Activated T-helper 9 cell treated with anti-CD3 and anti-CD28 coated beads, Interleukin-2, amount 50 U/mL, for 16 hours (primary cell): ENCODE data around the gene SUSD5.
"Not testable (repeated sequence)": the region's sequence is repeated elsewhere in the genome, so short reads cannot be mapped to it uniquely, and the experiment has no call there.

Source experiments
- DNase-seq: peaks from one replicate; pipeline ENCODE4 v3.0.0-alpha.2; 2020; ENCODE audit warnings: low read depth

SUSD5 gene

GRCh38 chr3:33152363-33153360 is 65.9 kb downstream of the SUSD5 start:
- DNase-seq, result no peak

- no peak for DNase-seq
Measured at GRCh38 chr3:33149342-33149741, 69.3 kb downstream of the SUSD5 start.

DNA sequence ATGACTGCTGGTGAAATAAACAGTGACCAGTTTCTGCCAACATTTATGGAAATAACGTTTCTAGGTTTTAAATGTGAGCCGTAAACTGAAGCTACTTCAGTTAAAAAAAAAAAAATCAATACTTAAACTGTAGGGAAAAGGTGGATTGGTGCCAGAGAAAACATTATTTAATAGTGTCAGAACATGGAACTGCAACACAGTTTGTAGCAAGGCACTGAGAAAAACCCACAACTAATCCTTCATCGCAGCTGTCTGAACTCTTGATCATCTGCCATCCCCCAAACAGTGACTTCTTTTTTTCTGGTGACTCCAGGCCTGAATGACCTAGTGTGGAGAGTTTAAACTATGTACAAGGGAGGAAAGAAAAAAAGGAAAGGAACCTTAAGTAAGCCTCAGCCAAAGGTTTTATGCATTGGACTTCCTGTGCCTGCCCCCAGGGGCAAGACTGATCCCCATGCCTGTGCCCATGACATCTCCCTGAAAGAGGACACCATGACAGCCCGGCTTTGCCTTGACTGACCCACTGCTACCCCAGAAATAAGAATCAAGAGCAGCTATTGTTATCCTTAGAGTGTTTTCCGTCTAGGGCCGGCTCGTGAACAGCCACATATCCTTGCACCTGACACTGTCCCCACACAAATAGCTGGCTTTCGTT is 71.7 kb downstream of the SUSD5 start:
- DNase-seq, result no peak

DNA sequence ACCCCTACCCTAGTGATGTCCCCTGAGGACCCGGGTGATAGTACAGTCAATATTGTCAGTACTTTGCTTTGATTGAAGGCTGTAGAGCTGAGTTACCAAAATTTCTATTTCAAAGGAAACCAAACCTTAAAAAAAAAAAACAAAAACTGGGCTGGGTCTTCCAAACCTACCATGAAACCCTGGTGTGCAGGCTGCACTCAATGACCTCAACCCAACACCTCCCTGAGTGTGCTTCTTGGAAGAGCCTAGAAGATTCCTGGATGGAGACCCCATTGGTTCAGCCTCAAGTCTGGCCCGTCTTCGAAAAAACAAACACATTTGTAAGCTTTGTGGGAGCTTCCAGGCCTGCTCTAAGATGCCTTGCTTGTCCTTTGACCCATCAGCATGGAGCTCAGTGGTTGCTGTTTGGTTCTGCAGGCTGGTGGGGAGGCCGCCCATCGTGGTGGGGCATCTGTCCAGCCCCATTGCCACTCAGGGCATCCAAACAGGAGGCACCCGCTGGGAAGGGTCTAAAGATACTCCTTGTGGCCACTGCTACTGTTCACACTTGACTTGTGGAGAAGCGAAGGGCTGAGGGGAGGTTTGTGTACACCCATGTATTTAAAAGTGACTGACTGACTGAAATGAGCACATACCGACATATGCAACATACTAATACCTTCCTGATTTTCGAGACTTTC is 72.6 kb downstream of the SUSD5 start:
- DNase-seq, result no peak

DNA sequence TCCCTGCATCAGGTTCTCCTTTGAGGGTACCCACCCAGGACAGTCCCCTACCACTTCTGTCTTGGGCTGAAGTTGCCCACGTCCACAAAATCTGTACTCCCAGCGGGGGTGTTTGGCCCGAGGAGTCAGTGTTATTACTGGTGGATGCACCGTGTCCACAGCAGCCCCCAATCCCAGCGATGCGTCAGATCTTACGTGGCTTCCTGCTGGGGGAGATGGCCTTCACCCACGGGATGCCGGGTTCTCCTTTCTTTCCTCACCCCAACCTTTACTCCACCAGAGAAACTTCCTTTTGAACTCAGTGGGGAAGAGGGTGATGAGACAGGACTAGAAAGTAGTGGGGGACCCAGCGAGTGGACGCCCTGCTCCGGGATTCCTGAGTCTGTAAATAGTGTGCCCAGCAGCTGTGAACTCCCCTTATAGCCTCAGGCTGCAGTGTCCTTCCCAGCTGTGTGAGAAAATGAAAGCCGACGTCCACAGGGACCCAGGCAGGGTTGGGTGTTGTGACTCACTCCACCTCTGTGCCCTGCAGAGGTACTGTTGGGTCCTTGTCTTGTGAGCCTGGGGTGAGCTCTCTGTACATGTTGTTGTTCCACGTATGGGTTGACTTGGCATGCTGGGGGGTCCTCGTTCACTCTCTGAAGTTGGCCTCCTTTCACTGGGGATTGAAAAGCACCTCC is 73.2 kb downstream of the SUSD5 start:
- no peak for DNase-seq

- DNase-seq, result no peak
Measured at GRCh38 chr3:33144433-33144832, 74.2 kb downstream of the SUSD5 start.

DNA sequence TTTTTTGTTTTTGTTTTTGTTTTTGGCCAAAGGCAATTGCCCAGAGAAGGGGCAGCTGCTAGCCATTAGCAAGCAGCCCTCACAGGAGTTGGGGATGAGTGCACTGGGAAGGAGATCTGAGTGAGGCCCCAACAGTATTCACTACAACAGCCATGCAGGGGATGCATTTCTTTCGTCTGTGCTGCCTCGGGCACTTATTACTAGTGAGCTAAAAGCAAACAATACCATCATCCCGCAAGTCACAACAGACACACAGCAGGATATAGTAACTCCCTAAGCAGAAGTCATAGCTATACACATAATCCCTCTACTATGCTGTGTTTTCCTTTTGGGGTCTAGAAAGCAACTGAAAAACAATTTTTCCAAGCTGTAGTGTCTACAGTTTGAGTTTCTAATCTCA is 77.6 kb downstream of the SUSD5 start:
- DNase-seq, result no peak

DNA sequence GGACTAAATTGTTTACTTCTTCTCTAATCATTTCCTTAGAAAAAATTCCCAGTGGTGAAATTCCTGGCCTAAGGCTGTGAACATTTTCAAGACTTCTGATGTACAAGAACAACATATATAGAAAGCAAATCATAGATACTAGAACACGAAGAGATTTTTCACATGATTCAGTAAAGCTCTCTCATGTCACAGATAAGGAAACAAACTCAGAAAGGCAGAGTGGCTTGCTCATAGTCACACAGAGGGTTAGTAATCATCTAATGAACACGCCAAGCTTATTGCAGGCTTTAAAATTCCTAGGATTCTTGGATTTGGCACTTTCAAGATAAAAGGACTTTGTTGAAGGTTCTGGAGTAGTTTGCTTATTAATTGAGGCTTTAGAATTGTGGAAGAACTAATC is 78.6 kb downstream of the SUSD5 start:
- DNase-seq, result no peak

DNA sequence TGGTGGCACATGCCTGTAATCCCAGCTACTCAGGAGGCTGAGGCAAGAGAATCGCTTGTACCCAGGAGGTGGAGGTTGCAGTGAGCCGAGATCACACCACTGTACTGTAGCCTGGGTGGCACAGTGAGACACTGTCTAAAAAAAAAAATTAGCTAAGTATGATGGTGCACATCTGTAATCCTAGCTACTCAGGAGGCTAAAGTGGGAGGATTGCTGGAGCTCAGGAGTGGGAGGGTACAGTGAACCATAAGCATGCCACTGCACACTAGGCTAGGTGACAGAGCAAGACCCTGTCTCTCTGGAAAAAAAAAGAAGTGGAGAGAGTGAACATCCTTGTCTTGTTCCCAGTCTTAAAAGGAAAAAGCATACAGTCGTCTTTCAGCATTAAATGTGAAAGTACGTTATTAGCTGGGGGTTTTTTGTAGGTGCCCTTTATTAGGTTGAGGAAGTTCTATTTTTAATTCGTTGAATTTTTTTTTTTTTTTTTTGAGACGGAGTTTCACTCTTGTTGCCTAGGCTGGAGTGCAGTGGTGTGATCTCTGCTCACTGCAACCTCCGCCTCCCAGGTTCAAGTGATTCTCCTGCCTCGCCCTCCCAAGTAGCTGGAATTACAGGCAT is 79.5 kb downstream of the SUSD5 start:
- DNase-seq, result not testable (repeated sequence)

- DNase-seq, result no peak
Measured at GRCh38 chr3:33137691-33138090, 80.9 kb downstream of the SUSD5 start.

- DNase-seq, result no peak
Measured at GRCh38 chr3:33134026-33134625, 84.5 kb downstream of the SUSD5 start.

- DNase-seq, result no peak
Measured at GRCh38 chr3:33132019-33132360, 86.6 kb downstream of the SUSD5 start.

DNA sequence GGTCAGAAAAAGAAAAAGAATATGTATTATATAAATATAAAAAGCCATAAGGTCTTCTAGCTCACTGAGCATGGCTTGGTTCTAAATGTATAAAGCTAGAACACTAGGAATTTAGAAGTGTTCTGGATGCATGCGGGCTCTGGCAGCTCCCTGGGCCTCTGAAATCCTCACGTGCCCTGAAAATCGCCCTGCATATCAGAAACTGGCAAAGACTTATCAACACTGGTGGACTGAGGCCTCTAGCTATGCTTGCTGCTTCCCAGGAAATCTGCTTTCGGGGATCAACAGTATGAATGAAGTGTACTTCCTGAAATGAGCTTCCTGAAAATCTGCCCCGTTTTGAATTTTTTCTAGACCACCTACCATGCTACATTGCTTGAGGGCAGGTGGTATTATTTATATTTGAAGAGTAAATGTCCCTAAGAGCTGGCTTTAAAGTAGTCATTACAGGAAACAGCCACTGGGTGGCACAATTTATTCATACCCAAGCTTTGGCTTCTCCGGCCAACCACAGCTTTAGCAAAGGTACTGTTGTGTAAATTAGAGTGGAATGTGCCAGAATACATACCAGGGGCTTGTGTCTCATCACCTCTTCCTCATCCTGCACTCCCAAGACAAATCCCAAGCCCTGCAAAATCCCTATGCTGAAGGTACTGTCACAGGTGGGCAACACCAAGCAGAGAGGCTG is 87.1 kb downstream of the SUSD5 start:
- no peak for DNase-seq

DNA sequence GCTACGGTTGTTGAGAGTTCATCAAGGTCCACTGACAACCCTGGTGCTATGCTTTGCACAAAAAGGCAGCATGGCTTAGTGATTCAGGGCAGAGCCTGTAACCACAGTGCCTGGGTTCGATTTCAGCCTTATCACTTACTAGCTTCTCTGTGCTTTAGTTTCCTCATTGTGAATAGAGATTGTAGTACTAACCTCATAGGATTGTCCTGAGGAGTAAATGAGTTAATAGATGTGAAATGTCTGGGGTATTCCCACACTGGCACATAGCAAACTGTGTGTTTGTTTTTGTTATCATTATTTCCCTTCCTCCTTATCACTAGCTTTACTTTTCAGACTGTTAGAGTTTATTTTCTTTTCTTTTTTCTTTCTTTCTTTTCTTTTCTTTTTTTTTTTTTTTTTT is 88.5 kb downstream of the SUSD5 start:
- DNase-seq, result no peak

DNA sequence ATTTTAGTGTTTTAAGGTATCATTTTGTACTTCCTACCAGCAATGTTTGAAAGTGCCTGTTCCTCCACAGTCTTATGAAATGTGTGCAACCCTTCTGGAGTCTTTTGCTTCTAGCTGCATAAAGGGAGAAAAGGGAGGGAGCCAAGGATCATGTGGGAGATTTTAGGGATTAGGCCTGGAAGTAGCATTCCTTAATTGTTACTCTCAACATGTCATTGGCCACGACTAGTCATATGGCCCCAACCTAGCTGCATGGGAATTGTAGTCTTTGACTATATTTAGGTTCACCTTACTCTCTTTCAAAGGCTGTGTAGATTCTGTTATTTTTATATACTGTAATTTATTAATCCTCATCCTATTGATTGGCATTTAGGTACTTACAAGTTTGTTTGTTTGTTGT is 89.9 kb downstream of the SUSD5 start:
- DNase-seq, result no peak

GRCh38 chr3:33125840-33126239 is 92.8 kb downstream of the SUSD5 start:
- no peak for DNase-seq

DNA sequence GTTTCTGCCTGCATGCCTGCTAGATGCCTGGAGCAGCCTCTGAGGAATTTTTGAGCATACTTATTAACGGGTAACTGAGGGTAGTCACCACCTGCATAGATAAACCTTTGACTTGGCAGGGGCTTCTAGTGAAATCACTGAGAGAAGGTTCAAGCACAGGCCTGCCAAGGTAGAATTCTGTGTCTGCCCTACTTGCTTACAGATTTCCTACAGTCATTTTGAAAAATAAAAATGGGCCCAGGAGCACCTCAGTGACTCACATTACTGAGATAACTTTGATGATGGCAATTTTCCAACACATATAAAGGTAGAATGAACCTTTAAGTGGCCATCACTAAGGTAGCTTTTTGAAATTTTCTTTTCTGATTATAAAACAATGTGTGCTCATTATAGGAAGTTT is 94.0 kb downstream of the SUSD5 start:
- DNase-seq, result no peak

- DNase-seq, result no peak
Measured at GRCh38 chr3:33122991-33123390, 95.6 kb downstream of the SUSD5 start.

DNA sequence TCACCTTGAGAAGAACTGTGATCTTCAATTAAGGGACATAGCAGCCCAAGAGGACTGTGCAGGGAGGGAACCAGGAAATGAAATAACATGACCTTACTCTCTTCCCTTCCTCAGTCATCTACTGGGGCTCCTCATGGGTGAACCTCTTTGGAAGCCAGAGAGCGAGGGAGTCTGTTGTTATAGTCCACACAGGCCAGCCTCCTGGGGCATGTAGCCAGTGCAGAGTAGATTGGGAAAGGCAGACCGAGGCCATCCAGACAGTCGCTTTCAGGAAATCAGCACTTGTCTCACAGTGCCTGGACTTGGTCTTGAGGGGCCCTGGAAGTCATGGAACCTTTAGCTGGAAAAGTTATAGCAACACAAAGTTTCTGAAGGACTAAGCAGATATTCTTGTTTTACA is 98.7 kb downstream of the SUSD5 start:
- no peak for DNase-seq

DNA sequence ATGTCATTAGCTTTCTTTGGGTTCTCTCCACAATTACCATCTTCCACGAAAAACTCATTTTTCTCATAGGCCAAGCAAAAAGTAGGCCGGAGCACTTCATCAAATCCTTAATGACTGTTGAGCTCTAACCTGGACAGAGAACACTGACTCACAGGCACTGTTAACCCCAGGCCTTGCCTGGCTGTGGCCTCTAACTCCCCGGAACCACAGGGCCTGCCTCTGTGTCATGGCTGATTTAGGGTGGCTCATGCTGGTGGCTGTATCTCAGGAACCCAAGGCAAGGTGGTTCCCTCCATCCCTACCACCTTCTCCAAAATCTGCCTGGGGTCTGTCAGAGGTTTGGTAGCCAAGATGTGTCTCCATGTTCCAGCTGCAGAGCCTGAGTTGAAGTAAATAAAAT is 101.1 kb downstream of the SUSD5 start:
- no peak for DNase-seq
